ENCODE data around the gene LAMB4.

- peak; percentile 26; the same call in 1 of the 2 replicates for TF ChIP-seq GATA2 (IDR thresholded peaks at IDR 0.05; ENCODE audit: low read depth, low read length)
- TF ChIP-seq GATA3 (IDR thresholded peaks at IDR 0.05; ENCODE audit: low read depth, low read length): 0 out of 2 replicates have a peak, but pooled peaks have one; percentile 47
Measured at GRCh38 chr7:108020585-108020984, 109.6 kb downstream of the LAMB4 start.

Measured in SH-SY5Y (cell line).